NCI-H128 (cell line): ENCODE measurements around the gene GFRA1.

ENCODE experiments used
- DNase-seq: peaks from one replicate; lab custom pipeline; 2025; ENCODE audit not compliant: unreplicated experiment; lab: John Stamatoyannopoulos, UW

GFRA1 gene

DNA sequence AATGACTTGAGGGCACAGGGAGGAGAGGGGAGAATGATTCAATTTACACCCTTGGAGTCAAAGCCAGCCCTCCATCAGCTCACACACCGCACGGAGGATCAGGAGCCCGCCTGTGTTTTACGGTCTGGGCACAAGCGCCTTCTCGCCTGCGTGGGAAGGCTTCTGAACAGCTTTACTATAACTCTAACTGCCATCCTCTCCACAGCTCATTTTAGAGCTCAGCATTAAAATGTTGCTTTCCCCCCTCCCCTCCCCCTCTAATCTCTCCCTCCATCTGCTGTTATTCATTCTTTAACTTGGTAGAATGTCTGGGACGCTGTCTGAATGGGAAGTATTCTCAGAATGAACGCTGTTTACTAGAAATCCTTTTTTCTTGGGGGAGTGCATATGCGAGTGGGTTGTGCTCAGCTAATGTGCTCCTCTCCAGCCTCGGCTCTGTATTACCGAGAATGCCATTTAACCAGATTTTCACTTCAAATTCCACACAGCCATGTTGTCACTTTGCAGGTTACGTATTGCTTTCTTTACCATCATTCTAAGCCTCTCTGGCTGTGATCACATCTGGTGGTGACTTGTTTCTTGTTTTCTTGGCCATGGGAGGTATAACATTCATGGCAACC lies 140.1 kb downstream of the GFRA1 start:
- DNase-seq, result no peak

DNA sequence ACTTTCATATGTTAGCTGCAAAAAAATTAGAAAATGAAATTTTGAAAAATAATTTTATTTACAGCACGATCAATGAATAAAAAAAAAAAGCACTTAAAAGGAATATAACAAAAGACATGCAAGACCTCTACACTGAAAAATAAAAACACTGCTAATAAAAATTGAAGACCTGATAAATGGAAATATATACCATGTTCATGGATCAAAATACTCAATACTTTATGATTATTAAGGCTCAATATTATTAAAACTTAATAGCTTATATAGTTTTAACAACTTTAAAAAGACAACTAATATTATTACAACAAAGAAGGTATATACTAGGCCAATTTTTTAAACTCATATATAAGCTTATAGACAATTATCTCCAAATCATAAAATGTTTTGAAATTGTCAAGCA lies 143.0 kb downstream of the GFRA1 start:
- DNase-seq, result no peak

DNA sequence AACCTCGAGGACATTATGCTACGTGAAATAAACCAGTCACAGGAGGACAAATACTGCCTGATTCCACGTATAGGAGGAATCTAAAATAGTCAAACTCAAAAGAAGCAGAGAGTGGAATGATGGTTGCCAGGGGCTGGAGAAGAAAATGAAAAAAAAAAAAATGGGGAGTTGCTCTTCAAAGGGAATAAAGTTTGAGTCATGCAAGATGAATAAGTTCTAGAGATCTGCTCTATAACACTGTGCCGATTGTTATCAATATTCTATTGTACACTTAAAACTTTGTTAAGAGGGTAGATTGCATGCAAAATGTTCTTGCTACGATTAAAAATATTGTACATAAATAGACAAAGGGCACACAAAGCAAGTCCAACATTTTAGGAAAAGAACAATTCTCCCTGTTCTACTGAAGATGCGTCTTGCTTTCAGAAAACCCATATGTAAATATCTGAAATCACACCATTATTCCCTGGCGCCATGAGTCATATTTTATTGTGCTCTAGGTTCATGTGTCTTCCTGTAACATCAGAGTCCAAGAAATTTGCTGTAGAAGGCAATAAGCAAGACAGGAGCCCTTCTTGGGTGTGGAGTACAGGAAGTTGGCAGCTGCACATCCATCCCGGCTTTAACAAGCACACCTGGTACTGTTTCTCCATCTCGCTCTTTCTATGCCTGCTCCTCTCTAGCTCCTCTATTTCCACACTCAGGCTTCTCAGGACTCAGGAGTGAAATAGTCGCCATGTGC lies 145.9 kb downstream of the GFRA1 start:
- DNase-seq, result no peak

DNA sequence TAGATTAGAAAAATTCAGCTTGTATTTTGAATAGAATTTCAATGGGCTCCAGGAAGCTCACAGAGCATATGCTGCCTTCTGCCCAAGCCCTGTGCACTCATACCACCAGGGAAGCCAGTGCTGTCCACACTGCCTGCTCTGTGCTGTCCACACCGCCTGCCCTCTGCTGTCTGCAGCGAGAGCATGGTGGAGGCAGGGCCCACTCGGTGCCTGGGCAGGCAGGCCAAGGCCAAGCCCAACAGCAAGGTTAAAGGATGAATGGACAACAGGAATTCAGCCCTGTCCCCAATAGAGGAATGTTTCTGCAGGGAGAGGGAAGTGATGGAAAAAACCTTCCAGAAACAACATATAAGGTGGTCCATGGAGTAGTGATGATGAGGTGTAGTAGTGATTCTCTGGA lies 146.8 kb downstream of the GFRA1 start:
- no peak for DNase-seq

GRCh38 chr10:116125180-116125579 lies 147.8 kb downstream of the GFRA1 start:
- no peak for DNase-seq

DNA sequence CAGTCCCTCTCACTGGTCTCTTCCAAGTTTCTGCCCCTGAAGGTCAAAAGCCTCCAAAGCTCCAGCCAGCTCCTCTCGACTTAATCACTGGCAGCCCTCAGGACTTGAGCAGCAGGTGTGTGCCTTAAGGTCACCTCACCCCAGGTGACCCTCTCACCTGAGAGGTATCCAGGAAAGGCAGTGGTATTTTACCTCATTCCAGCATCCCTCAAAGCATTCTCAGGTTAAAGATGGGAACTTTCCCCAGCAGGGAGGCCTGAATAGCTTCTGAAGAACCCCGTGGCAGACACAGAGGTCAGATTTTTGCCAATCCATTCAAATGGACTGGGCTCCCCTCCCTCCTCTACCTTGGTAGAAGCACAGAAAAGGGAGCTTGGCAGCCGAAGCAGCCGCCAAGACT lies 148.2 kb downstream of the GFRA1 start:
- DNase-seq, result no peak

GRCh38 chr10:116122664-116123063 lies 150.3 kb downstream of the GFRA1 start:
- no peak for DNase-seq

DNA sequence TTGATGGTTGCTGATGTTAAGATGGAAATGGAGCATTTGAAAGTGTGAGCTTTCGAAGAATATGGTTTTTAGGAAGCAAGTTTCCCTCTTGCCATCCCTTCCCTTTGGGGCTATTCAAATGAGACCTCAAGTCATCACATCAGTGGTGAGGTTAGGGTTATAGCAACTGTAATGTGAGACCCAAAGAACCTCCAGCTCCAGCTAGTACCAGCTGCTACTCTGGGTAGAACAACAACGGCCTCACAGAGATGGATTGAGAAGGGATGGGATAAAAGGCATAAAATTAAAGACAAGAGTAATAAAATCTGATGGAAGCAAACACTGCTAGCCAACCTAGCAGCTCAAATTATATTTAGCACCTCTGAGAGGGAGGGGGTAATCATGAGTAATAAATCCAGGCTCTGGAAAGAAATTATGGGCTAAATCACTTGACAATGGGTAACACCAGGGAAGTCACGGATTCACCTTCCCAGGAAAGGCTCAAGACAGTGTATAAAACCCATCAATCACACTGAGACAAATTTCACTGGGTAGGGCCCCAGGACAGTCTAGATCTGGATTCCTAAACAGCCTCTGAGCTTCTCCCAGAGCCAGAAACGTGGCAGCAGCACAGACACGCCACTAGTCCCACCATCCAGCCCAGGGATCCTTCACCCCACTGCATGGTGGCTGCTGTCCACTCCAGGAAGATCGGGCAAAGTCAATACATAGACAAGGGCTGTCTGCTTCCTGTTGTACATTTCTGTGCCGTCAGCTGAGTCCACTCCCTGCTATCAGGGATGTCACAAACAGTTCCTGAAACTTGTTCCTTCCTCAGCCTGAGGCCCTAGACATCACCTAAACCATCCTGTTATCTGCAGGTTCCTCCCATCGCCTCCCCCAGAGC lies 151.1 kb downstream of the GFRA1 start:
- DNase-seq, result no peak

GRCh38 chr10:116120688-116121455 lies 152.1 kb downstream of the GFRA1 start:
- DNase-seq, result no peak

GRCh38 chr10:116118847-116119246 lies 154.2 kb downstream of the GFRA1 start:
- no peak for DNase-seq

- no peak for DNase-seq
Observed at GRCh38 chr10:116115797-116116196, 157.2 kb downstream of the GFRA1 start.

GRCh38 chr10:116115036-116115641 lies 157.9 kb downstream of the GFRA1 start:
- no peak for DNase-seq

- no peak for DNase-seq
Observed at GRCh38 chr10:116113721-116114501, 159.1 kb downstream of the GFRA1 start.

DNA sequence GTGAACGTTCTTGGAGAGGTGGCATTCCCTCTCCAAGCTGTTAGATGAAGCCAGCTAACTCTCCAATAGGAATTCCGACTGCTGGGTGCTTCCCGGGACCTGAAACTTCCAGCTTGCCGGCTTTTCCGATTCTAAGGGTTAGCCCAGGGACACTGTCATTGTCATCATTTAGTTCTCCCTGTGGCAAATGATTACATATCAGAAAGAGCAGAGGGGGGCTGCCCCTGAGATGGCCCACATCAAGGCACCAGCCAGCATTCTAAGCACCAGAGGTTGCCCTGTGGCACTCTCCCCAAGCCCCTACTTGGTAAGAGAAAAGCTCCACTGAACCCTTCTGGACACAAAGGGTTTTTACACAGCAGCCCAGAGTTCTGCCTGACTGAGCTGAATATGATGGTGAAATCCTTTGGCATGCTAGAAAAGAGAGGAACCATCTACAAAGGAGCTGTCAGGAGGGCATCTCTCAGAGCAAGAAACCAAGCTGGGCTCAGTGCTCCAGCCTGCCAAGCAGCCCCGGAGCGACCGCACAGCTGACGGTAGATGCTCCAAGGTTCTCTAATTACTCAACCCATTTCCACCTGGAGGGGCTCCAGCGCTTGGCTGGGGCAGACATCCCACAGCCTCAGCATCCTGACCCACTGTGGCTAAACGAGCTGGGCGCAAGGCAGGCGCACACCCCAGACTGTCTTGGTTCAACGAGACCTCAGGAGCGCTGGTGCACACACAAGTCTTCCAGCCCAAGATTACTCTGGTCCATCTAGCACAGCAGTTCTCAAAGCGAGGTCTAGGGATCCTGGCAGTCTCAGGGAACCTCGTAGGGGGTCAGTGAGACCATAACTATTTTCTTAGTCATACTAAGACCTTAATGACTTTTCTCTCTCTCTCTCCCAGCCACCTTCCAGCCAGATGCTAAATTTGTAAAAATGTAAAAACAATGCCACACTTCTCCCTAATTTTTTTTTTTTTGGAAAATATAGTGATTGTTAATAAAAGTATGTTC lies 160.5 kb downstream of the GFRA1 start:
- DNase-seq, result no peak

DNA sequence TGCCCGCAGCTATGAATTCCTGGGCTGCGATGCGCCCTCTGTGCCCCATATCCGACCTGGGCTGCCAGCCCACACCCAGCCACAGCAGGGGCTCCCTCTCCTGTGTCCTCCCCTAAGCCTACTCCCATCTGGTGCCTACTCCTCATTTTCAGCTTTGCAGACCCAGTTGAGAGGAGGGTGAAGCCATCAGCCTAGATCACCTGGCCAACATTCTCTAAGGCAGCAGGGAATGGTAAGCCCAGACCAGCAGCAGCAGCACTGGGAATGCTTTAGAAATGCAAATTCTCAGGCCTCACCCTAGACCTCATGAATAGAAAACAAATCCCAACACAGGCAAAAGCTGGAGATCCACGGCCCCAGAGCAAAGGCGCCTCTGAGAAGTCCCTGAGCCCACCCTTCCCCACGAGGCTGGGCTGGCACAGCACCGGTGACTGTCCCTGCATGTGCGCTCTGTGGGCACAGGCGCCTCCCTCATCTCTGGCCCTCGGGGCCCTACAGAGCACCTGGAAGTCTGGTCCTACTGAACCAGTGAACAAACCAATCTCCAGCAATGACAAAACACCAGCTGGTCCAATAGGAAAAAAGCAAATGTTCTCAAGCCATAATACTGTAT lies 161.4 kb downstream of the GFRA1 start:
- no peak for DNase-seq

DNA sequence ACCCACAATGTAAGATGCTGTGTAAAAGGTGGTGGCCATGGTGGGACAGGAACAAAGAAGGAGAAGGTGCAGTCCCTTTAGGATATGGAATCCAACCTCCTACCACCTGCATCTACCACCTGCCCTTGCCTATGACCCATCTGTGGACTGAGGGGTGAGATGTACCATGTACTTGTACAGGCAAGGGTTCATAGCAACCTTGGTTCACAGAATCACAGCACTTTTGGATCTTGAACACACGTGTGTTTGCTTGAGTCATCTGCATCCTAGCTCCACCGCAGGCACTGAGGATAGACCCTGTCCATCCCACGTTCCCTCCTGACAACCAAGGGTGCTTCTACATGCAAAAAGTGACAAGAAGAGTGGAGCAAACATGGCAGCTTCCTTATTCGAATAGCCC lies 162.3 kb downstream of the GFRA1 start:
- no peak for DNase-seq

DNA sequence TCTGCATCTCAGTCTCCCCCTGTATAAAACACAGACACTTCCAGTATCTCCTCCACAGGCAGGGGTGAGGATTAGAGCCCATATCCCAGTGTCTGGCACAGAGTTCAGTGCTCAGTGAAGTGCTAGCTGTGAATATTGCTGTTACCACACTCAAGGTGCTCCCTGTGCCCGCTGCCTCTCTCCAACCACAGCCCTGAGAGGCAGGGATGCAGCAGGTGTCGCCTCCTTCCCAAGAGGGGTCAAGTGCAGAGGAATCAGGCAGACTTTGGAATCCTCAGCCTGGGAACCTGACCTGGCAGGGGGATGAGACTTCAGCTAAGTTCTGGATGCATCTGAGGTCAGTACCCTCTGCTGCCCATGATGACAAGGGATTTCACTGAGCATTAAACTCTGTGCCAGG lies 163.1 kb downstream of the GFRA1 start:
- no peak for DNase-seq

GRCh38 chr10:116109481-116109880 lies 163.5 kb downstream of the GFRA1 start:
- DNase-seq, result no peak
